ENCODE measurements around the gene SLC2A5.
"Not testable (repeated sequence)": the region's sequence is repeated elsewhere in the genome, so short reads cannot be mapped to it uniquely, and the experiment has no call there.

Gene SLC2A5

GRCh38 chr1:9031484-9032259, 37.8 kb downstream of the SLC2A5 start:
- TF ChIP-seq CTCF (IDR thresholded peaks at IDR 0.05; ENCODE audit: borderline replicate concordance, control extremely low read depth, extremely low read depth, insufficient read depth, missing control alignments): no peak
- in situ Hi-C loops (cut with MboI; ENCODE audit: low sequenced_read_pairs, unreplicated experiment): no loop called here
- DNase-seq (ENCODE audit: low spot score): no peak

DNA sequence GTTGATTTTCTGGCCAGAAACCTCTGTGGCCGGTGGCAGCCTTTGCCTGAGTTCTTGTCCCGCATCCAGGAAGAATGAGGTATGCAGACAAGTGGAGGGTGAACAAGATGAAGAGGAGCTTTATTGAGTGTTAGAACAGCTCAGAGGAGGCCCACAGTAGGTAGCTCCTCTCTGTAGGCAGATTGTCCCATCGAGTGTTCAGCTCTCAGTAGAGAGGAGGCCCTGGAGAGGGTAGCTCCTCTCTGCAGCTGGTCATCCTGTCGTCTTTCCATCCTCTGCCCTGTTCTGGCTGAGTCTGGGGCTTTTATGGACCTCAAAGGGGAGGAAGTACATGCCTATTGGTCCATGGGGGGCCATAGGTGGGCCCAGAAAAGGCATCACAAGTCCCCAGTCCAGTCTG, 38.4 kb downstream of the SLC2A5 start:
- in situ Hi-C loops (cut with MboI; ENCODE audit: low sequenced_read_pairs, unreplicated experiment); DNase-seq (ENCODE audit: low spot score): not testable (repeated sequence)

- no peak for TF ChIP-seq CTCF (IDR thresholded peaks at IDR 0.05; ENCODE audit: borderline replicate concordance, control extremely low read depth, extremely low read depth, insufficient read depth, missing control alignments)
- in situ Hi-C loops (cut with MboI; ENCODE audit: low sequenced_read_pairs, unreplicated experiment): no loop called here
- no peak for DNase-seq (ENCODE audit: low spot score)
Observed at GRCh38 chr1:9028921-9029705, 40.3 kb downstream of the SLC2A5 start.

DNA sequence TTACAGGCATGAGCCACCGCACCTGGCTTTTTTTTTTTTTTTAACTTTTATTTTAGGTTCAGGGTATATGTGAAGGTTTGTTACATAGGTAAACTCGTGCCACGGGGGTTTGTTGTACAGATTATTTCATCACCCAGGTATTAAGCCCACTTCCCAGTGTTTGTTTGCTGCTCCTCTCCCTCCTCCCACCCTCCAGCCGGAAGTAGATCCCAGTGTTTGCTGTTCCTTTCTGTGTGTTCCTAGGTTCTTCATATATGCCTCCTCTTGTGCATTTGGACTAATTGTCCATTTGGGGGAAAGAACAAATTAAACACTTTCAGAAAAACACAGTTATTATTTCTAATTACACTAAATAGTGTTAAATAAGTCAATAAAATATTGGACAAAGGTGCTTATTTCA, 42.1 kb downstream of the SLC2A5 start:
- in situ Hi-C loops (cut with MboI; ENCODE audit: low sequenced_read_pairs, unreplicated experiment): no loop called here
- no peak for DNase-seq (ENCODE audit: low spot score)
- TF ChIP-seq CTCF (IDR thresholded peaks at IDR 0.05; ENCODE audit: borderline replicate concordance, control extremely low read depth, extremely low read depth, insufficient read depth, missing control alignments): no peak

- TF ChIP-seq CTCF (IDR thresholded peaks at IDR 0.05; ENCODE audit: borderline replicate concordance, control extremely low read depth, extremely low read depth, insufficient read depth, missing control alignments): no peak
- in situ Hi-C loops (cut with MboI; ENCODE audit: low sequenced_read_pairs, unreplicated experiment): no loop called here
- DNase-seq (ENCODE audit: low spot score): no peak
Observed at GRCh38 chr1:9025449-9025848, 44.0 kb downstream of the SLC2A5 start.

DNA sequence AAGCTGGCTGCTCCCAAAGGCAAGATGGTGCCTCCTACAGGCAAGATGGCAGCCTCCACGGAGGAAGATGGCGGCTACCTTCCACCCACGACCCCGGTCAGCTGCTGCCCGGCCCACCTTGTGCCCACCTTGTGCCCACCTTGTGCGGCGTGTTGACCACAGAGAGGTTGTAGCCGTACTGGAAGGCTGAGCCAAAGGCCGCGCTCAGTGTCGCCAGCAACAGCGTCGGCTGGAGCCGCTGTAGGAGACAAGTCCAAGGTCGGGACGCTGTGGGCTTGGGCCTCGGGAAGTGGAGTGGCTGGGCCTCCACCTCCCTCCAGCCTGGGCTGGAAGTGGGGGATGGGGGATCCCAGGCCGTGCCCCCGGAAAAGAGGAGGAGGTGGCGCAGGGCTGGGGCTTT, 44.6 kb downstream of the SLC2A5 start:
- no peak for TF ChIP-seq CTCF (IDR thresholded peaks at IDR 0.05; ENCODE audit: borderline replicate concordance, control extremely low read depth, extremely low read depth, insufficient read depth, missing control alignments)
- in situ Hi-C loops (cut with MboI; ENCODE audit: low sequenced_read_pairs, unreplicated experiment): no loop called here
- DNase-seq (ENCODE audit: low spot score): no peak

- in situ Hi-C loops (cut with MboI; ENCODE audit: low sequenced_read_pairs, unreplicated experiment): no loop called here
- no peak for TF ChIP-seq CTCF (IDR thresholded peaks at IDR 0.05; ENCODE audit: borderline replicate concordance, control extremely low read depth, extremely low read depth, insufficient read depth, missing control alignments)
- DNase-seq (ENCODE audit: low spot score): no peak
Observed at GRCh38 chr1:9022773-9023172, 46.7 kb downstream of the SLC2A5 start.

GRCh38 chr1:9022026-9022738, 47.3 kb downstream of the SLC2A5 start:
- in situ Hi-C loops (cut with MboI; ENCODE audit: low sequenced_read_pairs, unreplicated experiment): not testable (repeated sequence)

More at GRCh38 chr1:9022026-9022738, 47.3 kb downstream of the SLC2A5 start:
- not testable (repeated sequence) for DNase-seq (ENCODE audit: low spot score)
